NB4 (cell line): ENCODE measurements around the gene CDK14.

Experiments
- DNase-seq: peaks from one replicate; pipeline ENCODE4 v3.0.0; 2010; ENCODE audit warnings: low read depth
- H3K4me3 ChIP-seq: one replicate; pipeline ENCODE4 v1.5.1; 2011; ENCODE audit warnings: mild to moderate bottlenecking, low read depth, low read length, moderate library complexity
- MYC ChIP-seq: IDR thresholded peaks from 2 replicates; pipeline ENCODE4 v1.6.1; 2011; ENCODE audit warnings: low read depth, low read length
- POLR2A ChIP-seq: IDR thresholded peaks from 2 replicates; pipeline ENCODE4 v1.6.1; 2011; ENCODE audit warnings: mild to moderate bottlenecking; ENCODE audit not compliant: insufficient read length; ENCODE audit errors: extremely low read depth
- TF ChIP-seq, protein P1 (sequence below): IDR thresholded peaks from one replicate; pipeline ENCODE4 v1.5.1; 2012; ENCODE audit warnings: low read depth, low read length
- TF ChIP-seq, protein P2 (sequence below): IDR thresholded peaks from 2 replicates; pipeline ENCODE4 v1.6.1; 2011; ENCODE audit warnings: low read depth, low read length

CDK14 gene

DNA sequence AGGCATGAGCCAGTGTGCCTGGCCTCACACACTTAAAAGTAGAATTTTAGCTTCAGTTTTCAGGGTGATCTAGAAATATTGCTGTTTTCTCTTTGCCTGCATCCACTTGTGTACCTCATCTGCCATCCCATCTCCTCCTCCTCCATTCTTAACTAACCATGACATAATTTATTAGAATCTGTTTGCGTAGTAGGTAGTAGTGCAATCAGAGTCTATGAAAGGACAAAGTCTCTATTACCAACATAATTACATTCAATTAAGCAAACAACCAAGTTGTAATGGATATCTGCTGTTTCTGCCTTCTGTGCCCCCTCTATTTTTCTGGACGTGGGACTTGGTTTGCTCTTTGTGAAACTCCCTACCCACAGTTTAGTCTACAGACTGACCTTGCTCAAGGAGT lies 72.9 kb downstream of the CDK14 start:
- H3K4me3 ChIP-seq = no peak overlapping the region
- no peak for DNase-seq
- TF ChIP-seq MYC = no peak
- no peak for TF ChIP-seq POLR2A
- TF ChIP-seq, protein P1, sequence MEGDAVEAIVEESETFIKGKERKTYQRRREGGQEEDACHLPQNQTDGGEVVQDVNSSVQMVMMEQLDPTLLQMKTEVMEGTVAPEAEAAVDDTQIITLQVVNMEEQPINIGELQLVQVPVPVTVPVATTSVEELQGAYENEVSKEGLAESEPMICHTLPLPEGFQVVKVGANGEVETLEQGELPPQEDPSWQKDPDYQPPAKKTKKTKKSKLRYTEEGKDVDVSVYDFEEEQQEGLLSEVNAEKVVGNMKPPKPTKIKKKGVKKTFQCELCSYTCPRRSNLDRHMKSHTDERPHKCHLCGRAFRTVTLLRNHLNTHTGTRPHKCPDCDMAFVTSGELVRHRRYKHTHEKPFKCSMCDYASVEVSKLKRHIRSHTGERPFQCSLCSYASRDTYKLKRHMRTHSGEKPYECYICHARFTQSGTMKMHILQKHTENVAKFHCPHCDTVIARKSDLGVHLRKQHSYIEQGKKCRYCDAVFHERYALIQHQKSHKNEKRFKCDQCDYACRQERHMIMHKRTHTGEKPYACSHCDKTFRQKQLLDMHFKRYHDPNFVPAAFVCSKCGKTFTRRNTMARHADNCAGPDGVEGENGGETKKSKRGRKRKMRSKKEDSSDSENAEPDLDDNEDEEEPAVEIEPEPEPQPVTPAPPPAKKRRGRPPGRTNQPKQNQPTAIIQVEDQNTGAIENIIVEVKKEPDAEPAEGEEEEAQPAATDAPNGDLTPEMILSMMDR = no peak
- TF ChIP-seq, protein P2, sequence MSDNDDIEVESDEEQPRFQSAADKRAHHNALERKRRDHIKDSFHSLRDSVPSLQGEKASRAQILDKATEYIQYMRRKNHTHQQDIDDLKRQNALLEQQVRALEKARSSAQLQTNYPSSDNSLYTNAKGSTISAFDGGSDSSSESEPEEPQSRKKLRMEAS = no peak

- TF ChIP-seq, protein P1 = no peak
- H3K4me3 ChIP-seq = no peak overlapping the region
- no peak for DNase-seq
These were observed 73.4 kb downstream of the CDK14 start for GRCh38 chr7:90669492-90669891.

DNA sequence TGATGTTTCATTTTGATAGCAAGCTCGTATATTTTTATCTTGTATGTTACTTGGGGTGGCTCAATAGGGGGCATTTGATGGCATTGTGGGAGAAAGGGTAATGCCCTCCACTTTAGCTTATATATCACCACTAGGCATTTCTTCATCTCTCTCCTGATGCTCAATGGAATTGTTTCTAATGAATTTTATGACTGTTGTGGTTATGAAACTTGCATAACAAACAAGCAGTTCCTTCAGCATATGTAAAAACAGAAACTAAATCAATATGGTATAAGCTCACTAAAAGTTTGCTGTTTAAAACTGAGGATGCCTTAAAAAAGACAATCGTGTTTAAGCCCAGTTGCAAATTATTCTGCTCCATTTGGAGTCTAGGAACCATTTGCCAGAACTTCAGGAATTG lies 75.5 kb downstream of the CDK14 start:
- TF ChIP-seq MYC (no peak), POLR2A (no peak)
- TF ChIP-seq, protein P2 = no peak
- TF ChIP-seq, protein P1 = no peak
- peak; percentile 11 for DNase-seq
- H3K4me3 ChIP-seq = no peak overlapping the region

- TF ChIP-seq, protein P2 = no peak
- TF ChIP-seq, protein P1 = no peak
- TF ChIP-seq MYC = no peak
- TF ChIP-seq POLR2A = no peak
- no peak overlapping the region for H3K4me3 ChIP-seq
- no peak for DNase-seq
These were observed 76.1 kb downstream of the CDK14 start for GRCh38 chr7:90672210-90672609.

DNA sequence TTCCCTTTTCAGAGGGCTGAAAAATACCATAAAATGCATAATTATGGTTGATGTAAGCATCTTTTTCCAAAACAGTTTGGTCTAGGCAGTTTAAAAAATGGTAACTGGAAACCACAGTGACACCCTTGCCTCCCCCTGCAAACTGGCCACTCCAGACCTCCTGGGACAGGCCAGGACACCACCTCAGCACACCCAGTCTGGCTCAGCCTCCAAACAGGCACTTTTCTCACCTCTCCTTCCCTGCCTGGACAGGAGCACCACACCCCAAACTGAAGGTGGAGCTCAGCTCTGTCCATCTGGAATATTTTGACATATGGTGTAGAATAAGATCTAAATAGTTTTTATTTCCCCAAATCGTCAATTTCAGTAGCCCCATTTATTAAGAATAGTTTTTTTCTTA lies 78.5 kb downstream of the CDK14 start:
- TF ChIP-seq, protein P1 = no peak
- TF ChIP-seq MYC (no peak), POLR2A (no peak)
- TF ChIP-seq, protein P2 = no peak
- no peak overlapping the region for H3K4me3 ChIP-seq
- DNase-seq = no peak

GRCh38 chr7:90675982-90676381 lies 79.9 kb downstream of the CDK14 start:
- no peak overlapping the region for H3K4me3 ChIP-seq
- TF ChIP-seq, protein P1 = no peak
- TF ChIP-seq, protein P2 = no peak
- TF ChIP-seq POLR2A (no peak), MYC (no peak)
- no peak for DNase-seq
